Heart left ventricle (tissue), 13 donors: ENCODE measurements around the gene COX7A2L.
"Not testable (repeated sequence)": the region's sequence is repeated elsewhere in the genome, so short reads cannot be mapped to it uniquely, and the experiment has no call there.

ENCODE experiments used
- CTCF ChIP-seq, 12 donors: fragments of 200-600 bp; sonication (generic) in 4 of 12; IDR thresholded peaks; one replicate each; pipeline versions ENCODE4 v1.5.0 to v1.8.0; 2018 to 2022; ENCODE audit warnings: antibody characterized with exemption in 12 of 12, mild to moderate bottlenecking in 5 of 12
- POLR2A ChIP-seq, 2 donors: fragments of 450-650 bp; IDR thresholded peaks; one replicate each; pipeline ENCODE4 v1.6.1; 2017; ENCODE audit warnings: antibody characterized with exemption in 2 of 2, mild to moderate bottlenecking in 2 of 2, moderate library complexity in 2 of 2
- donor health status: ischemic (EF 13 %, LVEDD 7.1; RV severe dilation, severe dysfunction).
- donor health status: DM: no; HTN: yes; CAD: no.
- donor health status: DM: no; HTN: no; CAD: no.
- donor health status: ischemic (EF 25% LVEDD 6.9; RV normal size, moderate dysfunction).
- donor health status: ischemic (EF 25% LVEDD 5.7; RV mildly dilated, moderate dysfunction).
- donor health status: ischemic (EF 35%, LVEDD 5.7; RV mildly dilated, moderate dysfunction).
- donor health status: nonischemic (EF 11% LVEDD 7.7; RV severe dilation, severe dysfunction).
- donor health status: DM: yes; HTN: yes; CAD: no.
- donor health status: PGD.
- donor health status: ischemic (EF 29% LVEDD 5.4; RV normal size, mild dysfunction).
- donor health status: nonischemic (EF 23%, LVEDD 6.1; RV moderate dilation, normal function).

GRCh38 chr2:42347518-42347917 is 13.5 kb downstream of the COX7A2L start:
- TF ChIP-seq CTCF, POLR2A (IDR thresholded peaks at IDR 0.05): not testable (repeated sequence)
